IPS-11a (cell line): ENCODE results near the gene HPN.
"Not testable (repeated sequence)": the region's sequence is repeated elsewhere in the genome, so short reads cannot be mapped to it uniquely, and the experiment has no call there.

Experiments
- H3K4me3 ChIP-seq: one replicate; pipeline ENCODE4 v1.5.1; 2013; ENCODE audit warnings: low read depth, low read length, control low read depth

HPN gene

GRCh38 chr19:35100588-35101533, 59.3 kb downstream of the HPN start:
- H3K4me3 ChIP-seq: no peak overlapping the region

DNA sequence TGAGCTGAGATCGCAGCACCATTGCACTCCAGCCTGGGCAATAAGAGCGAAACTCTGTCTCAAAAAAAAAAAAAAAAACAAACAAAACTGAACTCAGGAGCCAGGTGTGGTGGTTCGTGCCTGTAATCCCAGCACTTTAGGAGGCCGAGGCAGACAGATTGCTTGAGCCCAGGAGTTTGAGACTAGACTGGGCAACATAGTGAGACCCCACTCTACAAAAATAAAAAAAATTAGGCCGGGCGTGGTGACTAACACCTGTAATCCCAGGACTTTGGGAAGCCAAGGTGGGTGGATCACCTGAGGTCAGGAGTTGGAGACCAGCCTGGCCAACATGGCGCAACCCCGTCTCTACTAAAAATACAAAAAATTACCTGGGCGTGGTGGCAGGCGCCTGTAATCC, 60.4 kb downstream of the HPN start:
- H3K4me3 ChIP-seq: not testable (repeated sequence)

DNA sequence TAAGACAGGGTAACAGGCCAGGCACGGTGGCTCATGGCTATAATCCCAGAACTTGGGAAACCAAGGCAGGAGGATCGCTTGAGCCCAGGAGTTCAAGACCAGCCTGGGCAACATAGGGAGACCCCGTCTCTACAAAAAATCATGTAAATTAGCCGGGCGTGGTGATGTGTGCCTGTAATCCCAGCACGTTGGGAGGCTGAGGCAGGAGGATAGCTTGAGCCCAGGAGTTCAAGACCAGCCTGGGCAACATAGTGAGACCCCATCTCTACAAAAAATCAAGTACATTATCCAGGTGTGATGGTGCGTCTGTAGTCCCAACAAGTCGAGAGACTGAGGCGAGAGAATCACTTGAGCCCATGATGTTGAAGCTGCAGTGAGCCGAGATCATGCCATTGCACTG, 62.1 kb downstream of the HPN start:
- not testable (repeated sequence) for H3K4me3 ChIP-seq

GRCh38 chr19:35104361-35104760, 62.8 kb downstream of the HPN start:
- no peak overlapping the region for H3K4me3 ChIP-seq

- H3K4me3 ChIP-seq: no peak overlapping the region
Observed at GRCh38 chr19:35105047-35105410, 63.5 kb downstream of the HPN start.

DNA sequence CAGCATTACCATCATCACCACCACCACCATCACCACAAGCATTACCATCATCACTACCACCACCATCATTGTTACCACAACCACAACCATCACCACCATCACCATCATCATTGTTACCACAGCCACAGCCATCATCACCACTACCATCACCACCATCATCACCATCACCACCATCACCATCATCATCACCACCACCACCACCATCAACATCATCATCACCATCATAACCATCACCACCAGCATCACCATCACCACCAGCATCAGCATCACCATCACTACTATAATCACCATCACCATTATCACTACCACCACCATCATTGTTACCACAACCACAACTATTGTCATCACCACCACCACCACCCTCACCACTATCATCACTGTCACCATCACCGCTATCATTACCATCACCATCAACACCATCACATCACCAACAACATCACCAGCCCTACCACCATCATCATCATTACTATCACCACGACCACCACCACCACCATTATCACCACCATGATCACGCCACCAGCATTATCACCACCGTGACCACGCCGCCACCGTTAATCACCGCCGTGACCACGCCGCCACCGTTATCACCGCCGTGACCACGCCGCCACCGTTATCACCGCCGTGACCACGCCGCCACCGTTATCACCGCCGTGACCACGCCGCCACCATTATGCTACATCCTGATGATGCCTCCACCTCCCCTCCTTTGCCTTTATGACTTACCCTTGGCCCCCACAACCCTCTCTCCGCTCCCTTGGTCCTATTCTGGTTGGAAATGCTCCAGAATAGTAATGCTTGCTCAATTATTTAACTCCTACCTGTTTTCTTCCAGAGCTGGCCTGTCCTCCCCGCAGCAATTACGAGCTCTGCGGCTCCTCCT, 64.1 kb downstream of the HPN start:
- H3K4me3 ChIP-seq: no peak overlapping the region

GRCh38 chr19:35106291-35106583, 64.7 kb downstream of the HPN start:
- no peak overlapping the region for H3K4me3 ChIP-seq

DNA sequence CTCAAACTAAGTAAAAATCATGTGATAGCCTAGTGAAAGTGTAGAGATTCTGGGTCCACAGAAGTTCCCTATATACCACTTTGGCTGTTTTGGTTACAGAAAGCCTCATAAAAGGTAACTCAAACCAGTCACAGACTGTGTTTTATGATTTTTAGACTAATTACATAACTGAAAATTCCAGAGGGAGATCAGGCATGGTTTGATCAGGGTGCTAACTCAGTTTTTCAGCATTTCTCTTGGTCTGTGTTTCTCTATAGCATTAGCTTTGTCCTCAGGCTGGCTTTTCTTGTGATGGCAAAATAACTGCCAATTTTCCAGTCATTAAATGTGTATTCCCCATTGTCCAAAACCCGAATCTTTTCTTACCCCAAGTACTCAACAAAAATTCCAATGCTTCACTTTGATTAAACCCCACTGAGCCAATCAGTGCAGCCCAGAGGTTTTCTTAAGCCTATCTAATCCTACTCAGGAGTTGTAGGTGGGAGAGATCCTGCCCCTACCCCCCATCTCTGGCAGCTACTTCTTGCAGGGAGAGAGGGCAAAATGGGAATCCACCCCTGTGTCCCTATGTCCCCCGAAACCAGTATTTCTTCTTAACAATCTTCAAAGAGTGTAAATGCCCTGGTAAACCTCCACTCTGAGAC, 65.5 kb downstream of the HPN start:
- no peak overlapping the region for H3K4me3 ChIP-seq

- H3K4me3 ChIP-seq: no peak overlapping the region
Observed at GRCh38 chr19:35107545-35107944, 66.0 kb downstream of the HPN start.

GRCh38 chr19:35108730-35109129, 67.2 kb downstream of the HPN start:
- no peak overlapping the region for H3K4me3 ChIP-seq

- H3K4me3 ChIP-seq: no peak overlapping the region
Observed at GRCh38 chr19:35109395-35110112, 68.0 kb downstream of the HPN start.

GRCh38 chr19:35110974-35111373, 69.5 kb downstream of the HPN start:
- H3K4me3 ChIP-seq: no peak overlapping the region

DNA sequence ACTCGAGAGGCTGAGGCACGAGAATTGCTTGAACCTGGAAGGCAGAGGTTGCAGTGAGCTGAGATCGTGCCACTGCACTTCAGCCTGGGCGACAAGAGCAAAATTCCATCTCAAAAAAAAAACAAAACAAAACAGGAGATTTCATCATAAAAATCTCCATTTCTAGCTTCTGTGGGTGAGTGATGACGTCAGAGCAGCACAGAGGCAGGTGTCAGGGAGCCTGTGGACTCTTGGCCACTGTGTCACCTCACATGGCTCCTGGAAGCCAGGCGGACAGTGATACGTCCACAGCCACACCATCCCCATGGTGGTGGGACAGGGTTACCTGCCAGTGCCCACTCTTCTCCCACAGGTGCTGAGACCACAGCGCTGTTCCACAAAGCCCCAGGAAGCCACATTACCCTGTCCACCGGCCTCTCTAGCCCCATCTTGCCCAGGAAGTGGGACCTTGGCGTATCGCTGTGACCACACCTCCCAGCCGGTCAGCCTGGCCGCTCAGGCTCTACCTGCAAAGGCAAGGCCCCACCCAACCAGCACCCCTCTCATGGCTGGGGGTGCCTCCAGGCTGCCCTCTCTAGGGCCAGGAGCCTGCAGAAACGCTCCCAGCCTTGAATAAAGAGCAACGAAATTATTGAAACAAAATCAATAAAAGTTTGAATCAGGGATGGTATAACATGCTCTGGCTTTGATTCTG, 71.6 kb downstream of the HPN start:
- no peak overlapping the region for H3K4me3 ChIP-seq

- no peak overlapping the region for H3K4me3 ChIP-seq
Observed at GRCh38 chr19:35114353-35115176, 73.0 kb downstream of the HPN start.

GRCh38 chr19:35115177-35115951, 73.8 kb downstream of the HPN start, which contains the start of gene FXYD3:
Gene FXYD3, plus strand, starts transcription at chr19:35115823. Its CDS starts 3,554 bp downstream, at chr19:35119377.
- H3K4me3 ChIP-seq: no peak within 1 kb of the TSS
